ENCODE measurements around the gene MISP.

GRCh38 chr19:804419-805165 lies 53.7 kb downstream of the MISP start:
- TF ChIP-seq CTCF (IDR thresholded peaks at IDR 0.05), result no peak
- TF ChIP-seq POLR2A (IDR thresholded peaks at IDR 0.05), result no peak
- TF ChIP-seq POLR2AphosphoS5 (IDR thresholded peaks at IDR 0.05), result no peak
